HG02571 (cell line): ENCODE measurements around the gene RNASE12.
"Not testable (repeated sequence)": the region's sequence is repeated elsewhere in the genome, so short reads cannot be mapped to it uniquely, and the experiment has no call there.

Experiments used
- ATAC-seq: cut with Tn5 transposase; IDR thresholded peaks from one replicate; pipeline ENCODE4 v1.9.1; 2021; ENCODE audit warnings: mild to moderate bottlenecking, moderate library complexity; ENCODE audit not compliant: unreplicated experiment

RNASE12 gene

GRCh38 chr14:20591235-20591634, at the start of gene RNASE12:
TSS of gene RNASE12 (minus strand) at chr14:20591376. CDS start at chr14:20590723, 653 bp downstream.
- ATAC-seq, result no peak

DNA sequence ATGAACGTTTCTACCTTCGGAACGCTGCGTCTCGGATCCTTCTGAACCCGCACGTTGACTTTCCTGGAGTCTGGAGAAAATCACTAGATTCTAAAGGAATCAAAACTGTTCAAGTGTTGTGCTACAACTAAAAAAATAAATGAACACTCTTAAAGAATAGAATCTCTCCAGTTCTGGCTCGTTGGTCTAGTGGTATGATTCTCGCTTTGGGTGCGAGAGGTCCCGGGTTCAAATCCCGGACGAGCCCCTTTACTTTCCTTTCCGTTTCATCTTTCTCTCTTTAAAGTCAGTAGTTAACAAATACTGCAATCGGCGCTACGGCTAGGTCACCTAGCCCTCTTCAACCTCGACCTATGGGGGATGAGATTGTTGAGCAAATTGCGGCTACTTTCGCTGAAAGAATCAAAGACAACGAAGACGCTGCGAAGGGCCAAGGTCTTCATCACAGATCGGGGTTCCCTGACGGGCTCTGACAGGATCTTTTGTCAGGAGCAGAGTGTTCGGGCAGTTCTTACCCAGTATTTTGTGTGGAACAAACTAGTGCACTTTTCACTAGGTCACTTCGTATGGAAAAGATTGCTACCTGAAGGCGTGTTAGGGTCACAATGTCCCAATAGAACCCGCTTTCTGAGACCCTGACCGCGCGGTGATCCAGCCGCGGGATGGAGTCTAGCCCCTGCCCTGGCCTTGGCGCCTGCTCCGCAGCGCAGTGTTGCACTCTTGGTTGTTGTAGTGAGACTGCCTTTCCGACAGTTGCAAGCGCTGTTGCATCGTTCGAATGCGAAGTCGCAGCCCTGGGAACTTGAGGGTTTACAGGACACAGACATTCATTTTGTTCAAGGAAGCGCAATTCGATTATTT, 41.9 kb upstream of the RNASE12 start:
- peak; percentile 40 for ATAC-seq

GRCh38 chr14:20632448-20632830, 41.3 kb upstream of the RNASE12 start:
- ATAC-seq, result no peak

DNA sequence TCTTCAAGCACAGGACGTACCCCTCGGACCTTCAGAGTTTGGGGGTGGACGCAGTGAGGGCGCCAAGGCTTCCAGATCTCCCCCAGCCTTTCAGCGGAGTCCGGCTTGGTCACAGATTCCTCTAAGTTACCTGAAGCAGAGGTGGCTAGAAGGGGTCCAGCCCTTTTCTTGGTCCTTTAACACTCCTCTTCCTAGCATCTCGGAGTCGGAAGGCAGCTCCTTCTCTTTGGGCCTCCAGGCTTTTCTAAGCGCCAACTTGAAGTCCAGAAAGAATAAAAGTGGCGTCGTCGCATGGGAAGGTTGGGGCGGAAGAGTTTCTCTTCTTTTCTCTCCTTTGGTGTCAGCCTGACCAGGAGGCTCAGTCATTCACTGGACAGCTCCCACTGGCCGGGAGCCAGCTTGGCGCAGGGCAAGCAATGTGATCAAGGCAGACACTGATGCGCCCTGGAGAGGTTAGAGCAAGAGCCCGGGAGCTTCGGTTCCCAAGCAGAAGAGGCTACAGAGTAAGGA, 40.8 kb upstream of the RNASE12 start:
- no peak for ATAC-seq

DNA sequence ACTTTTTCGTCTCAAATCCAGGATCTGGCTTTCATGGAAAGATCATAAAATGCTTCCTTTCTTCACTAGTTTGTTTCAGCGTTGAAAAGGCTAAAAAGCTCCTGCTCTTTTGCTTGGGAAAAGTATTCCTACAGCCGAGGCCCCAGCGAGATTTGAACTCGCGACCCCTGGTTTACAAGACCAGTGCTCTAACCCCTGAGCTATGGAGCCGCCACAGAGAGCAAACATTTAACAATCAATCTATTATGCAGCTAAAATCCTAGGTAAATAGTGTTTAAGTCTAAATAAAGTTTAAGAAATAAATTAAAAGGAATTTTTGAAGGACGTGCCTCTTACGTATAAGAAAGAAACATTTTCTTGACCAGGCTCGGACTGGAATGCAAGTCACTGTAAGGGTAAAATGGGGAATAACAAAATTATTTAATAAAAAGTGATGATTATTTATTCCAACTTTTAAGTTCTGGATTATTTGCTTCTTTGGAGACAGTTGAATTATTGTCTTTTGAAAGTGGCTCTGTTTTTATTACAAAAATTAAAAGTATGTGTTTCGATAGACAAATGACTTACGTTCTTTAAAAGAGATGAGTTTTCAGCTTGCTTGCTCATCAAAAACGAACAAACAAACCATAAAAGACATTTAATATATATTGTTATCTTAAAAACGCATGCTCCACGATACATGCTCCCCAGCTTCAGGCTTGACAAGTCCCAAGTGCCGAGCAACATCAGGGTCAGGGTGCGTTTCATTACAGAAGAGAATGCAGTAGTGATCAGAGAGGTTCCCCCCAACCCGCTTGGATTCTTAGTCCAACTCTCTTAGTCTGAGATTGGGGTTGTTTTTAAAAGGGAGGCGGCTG, 40.1 kb upstream of the RNASE12 start:
- ATAC-seq, result no peak

DNA sequence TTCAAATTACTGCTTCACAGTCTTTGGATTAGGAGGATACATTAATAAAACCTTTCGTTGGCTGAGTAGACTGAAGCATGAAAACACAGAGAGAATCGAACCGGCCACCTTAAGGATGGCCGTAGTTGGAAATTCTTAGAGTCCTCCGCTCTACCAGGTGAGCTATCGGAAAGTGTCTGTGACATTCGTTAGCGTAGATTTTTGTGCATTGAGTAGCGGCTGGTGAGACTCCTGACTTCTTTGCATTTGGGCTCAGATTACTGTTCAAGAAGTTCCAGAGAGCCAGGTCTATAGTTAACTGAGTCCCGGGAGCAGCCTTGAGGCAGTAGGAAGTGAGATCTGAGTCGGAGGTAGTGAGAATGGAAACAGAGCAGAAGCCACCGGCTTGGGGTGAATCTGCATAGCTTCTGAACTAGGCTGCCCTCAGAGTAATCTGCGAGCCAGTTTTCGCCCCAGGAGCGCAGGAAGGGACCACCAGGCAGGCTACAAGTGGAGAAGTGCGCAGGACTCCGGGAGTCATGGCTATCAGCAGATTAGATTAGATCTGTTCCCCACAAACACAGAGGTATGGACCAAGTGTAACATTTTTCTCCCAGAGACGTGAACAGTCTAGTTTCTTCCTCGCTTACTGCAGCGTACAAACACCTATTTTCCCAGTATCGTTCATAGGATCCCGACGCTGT, 39.3 kb upstream of the RNASE12 start:
- ATAC-seq, result no peak

DNA sequence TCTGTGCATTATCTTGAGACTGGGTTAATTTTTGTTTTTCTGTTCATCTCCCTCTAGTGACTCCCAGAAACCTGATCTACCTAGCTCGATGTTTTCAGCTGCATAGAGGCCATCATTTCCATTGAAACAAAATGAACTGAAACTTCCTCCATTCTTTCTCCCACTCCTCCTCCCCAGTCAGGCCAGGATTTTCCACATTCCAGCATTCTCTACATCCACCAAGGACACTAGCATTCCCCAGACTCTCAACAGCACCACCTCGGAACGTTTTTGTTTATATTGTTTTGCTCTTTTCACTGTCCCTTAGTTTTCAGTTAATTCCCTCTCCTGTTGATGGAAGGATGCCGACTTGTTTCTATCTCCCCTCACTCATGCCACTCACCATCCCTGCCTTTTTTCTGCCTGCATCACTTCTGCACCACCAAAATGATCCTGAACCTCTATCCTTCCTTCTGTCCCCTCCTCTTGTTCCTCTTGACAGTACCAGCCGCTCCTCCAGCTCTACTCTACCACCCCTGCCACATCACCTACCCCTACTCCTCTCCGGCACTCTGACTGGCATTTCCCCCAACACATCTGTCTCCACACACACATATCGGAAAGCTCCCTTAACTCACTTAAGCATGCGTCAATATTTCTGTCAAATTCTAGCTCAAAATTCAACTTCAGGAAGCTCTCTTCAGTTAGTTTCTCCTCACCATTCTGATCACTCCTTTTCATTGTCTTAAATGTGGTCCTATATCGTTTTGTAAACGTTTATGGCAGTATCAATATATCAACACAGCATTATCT, 37.1 kb upstream of the RNASE12 start:
- no peak for ATAC-seq

DNA sequence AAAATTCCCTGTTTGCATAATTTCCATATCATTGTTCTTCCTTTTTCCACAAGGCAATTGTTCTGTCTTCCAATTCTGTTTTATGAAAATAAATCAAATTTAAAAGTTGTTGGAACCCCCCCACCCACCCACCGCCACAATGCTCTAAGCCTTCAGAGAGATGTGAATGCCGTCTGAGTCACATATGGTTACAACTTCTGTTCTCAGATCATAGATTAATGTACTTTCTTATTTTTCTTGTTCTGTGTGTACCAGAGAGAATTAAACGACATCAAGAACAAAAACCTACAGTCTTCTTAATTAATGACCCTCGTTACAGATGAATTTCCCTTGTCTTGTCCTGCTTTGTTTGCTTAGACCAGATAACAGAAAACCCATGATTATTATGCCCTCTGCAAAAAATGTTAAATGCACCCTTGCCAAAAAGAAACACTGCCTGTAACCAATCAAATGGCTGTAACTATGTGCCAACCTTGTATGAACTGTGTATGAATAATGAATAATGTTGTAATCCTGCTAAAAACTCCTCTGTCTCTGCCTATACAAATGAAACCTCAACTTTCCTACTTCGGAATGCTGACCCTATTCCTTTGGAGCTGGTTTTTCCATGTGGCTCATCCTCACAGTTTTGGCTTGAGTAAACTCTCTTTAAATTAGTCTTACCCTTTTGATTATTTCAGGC, 36.3 kb upstream of the RNASE12 start:
- no peak for ATAC-seq

GRCh38 chr14:20626274-20626673, 35.1 kb upstream of the RNASE12 start:
- ATAC-seq, result no peak

DNA sequence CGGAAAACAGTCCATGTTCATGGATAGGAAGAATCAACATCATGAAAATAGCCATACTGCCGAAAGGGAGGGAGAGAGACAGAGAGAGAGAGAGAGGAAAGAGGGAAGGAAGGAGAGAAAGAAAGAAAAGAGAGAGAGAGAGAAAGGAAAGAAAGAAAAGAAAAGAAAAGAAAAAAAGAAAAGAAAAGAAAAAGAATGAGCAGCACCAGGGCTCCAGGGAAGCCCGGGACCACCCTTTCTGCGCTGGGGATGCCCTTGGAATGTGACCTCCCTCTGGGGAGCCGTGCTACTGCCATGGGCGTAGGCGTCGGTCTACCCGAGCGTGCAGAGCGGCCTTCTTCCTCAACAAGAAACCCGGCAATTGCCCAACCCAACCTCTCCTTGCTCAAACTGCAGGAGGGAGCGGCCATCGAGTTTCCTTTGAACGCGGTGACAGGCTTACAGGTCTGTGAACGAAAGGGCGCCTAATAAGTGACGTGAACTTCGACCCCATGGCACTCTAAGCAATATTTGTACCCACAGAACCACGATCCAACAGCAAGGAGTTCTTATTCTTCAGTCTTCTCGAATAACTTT, 33.4 kb upstream of the RNASE12 start:
- ATAC-seq, result no peak

DNA sequence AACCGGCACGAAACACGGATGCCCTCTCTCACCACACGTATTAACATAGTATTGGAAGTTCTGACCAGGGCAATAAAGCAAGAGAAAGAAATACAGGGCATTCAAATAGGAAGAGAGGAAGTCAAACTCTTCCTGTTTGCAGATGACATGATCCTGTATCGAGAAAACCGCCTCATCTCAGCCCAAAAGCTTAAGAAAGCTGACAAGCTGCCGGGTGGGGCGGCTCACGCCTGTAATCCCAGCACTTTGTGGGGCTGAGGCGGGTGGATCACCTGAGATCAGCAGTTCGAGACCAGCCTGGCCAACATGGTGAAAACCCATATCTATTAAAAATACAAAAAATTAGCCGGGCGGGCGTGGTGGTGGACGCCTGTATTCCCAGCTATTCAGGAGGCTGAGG, 32.6 kb upstream of the RNASE12 start:
- ATAC-seq, result no peak

GRCh38 chr14:20622816-20623291, 31.7 kb upstream of the RNASE12 start:
- no peak for ATAC-seq

- no peak for ATAC-seq
These were observed 29.8 kb upstream of the RNASE12 start for GRCh38 chr14:20620798-20621478.

- ATAC-seq, result not testable (repeated sequence)
These were observed 28.5 kb upstream of the RNASE12 start for GRCh38 chr14:20619688-20620087.

DNA sequence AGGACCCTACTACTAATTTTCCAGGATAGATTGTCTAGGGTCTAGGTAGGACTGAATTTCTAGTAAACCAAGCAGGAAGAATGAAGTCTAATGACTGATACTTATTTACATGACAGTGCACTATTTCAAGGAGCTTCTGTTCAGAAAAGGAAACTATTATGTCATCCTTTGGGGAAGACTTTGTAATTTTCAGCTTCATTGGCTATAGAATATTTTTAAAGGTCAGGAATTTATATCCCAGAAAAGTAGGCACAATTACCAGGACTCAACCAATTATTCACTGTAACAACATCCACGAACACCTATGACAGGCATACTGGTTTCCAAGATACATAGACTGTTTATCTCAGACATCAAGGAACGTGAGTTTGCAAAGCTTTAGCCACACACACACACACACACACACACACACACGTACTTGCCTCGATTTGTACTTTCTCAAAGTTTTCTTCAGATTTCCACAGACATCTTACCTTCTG, 27.1 kb upstream of the RNASE12 start:
- ATAC-seq, result no peak

GRCh38 chr14:20617138-20618003, 26.2 kb upstream of the RNASE12 start:
- ATAC-seq, result peak; percentile 21

- no peak for ATAC-seq
These were observed 24.8 kb upstream of the RNASE12 start for GRCh38 chr14:20615996-20616395.
